Measurements from ENCODE around the gene CEACAM19.
"Not testable (repeated sequence)": the region's sequence is repeated elsewhere in the genome, so short reads cannot be mapped to it uniquely, and the experiment has no call there.

Gene CEACAM19

GRCh38 chr19:44657211-44657921 lies 13.9 kb upstream of the CEACAM19 start:
- no peak for TF ChIP-seq ZNF274 (IDR thresholded peaks at IDR 0.05; ENCODE audit: low read depth, low read length)
- no peak overlapping the region for H3K4me3 ChIP-seq (ENCODE audit: low read length)

- no peak for TF ChIP-seq ZNF274 (IDR thresholded peaks at IDR 0.05; ENCODE audit: low read depth, low read length)
These were observed 13.1 kb upstream of the CEACAM19 start for GRCh38 chr19:44658069-44658733.

DNA sequence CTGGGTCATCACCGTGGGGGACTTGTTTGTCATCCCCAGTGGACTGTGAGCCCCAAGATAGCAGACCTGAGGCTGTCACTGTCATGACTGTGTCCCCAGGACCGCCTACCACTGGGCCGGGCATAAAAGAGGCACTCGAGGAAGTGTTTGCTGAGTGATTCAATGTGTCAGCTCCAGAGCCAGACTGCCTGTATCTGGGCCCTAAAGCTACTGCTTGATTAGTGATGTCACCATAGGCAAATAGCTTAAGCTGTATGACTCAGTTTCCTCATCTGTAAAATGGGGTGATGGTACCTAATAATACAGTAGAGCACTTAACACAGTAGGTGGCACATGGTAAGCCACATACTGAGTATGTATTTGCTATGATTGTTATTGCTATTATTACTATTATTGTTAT lies 11.2 kb upstream of the CEACAM19 start:
- no peak for TF ChIP-seq ZNF274 (IDR thresholded peaks at IDR 0.05; ENCODE audit: low read depth, low read length)
- no peak overlapping the region for H3K4me3 ChIP-seq (ENCODE audit: low read length)

More at GRCh38 chr19:44658069-44658733, 13.1 kb upstream of the CEACAM19 start:
- H3K4me3 ChIP-seq (ENCODE audit: low read length), result no peak overlapping the region

DNA sequence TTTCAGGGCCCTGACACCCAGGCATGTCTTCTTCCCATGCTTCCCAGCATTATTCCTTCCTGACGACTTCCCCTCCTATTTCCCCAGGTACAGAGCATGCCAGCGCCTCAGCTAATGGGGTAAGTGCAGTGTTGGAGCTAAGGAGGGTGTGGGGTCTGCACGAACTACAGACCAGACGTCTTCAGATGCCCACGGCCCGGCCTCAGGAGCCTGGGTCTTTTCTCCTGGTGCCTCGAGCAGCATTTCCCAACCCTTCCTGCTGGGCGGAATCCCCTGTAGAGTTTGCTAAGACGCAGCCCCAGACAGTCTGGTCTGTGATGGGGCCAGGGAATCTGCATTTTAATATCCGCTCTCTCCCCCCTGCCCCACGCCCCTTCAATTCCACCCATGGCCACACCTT lies 10.1 kb upstream of the CEACAM19 start:
- TF ChIP-seq ZNF274 (IDR thresholded peaks at IDR 0.05; ENCODE audit: low read depth, low read length), result no peak
- no peak overlapping the region for H3K4me3 ChIP-seq (ENCODE audit: low read length)

- H3K4me3 ChIP-seq (ENCODE audit: low read length), result no peak overlapping the region
- no peak for TF ChIP-seq ZNF274 (IDR thresholded peaks at IDR 0.05; ENCODE audit: low read depth, low read length)
These were observed 9.4 kb upstream of the CEACAM19 start for GRCh38 chr19:44661904-44662303.

DNA sequence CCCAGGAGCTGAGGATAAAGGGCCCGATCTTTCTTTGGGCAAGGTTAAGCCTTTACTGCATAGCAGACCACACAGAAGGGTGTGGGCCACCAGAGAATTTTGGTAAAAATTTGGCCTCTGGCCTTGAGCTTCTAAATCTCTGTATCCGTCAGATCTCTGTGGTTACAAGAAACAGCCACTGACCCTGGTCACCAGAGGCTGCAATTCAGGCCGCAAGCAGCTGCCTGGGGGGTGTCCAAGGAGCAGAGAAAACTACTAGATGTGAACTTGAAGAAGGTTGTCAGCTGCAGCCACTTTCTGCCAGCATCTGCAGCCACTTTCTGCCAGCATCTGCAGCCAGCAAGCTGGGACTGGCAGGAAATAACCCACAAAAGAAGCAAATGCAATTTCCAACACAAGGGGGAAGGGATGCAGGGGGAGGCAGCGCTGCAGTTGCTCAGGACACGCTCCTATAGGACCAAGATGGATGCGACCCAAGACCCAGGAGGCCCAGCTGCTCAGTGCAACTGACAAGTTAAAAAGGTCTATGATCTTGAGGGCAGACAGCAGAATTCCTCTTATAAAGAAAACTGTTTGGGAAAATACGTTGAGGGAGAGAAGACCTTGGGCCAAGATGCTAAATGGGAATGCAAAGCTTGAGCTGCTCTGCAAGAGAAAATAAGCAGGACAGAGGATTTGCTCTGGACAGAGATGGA lies 8.4 kb upstream of the CEACAM19 start:
- no peak overlapping the region for H3K4me3 ChIP-seq (ENCODE audit: low read length)

DNA sequence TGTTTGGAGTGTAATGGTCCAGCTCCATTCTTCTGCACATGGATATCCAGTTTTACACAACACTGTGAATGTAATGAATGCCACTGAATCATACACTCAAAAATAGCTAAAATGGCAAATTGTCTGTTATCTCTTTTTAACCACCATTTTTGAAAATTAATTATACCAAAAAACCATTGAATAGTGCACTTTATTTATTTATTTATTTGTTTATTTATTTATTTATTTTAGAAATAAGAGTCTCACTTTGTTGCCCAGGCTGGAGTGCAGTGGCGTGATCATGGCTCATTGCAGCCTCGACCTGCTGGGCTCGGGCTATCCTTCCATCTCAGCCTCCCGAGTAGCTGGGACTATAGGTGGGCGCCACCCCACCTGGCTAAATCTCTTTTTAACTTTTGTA lies 7.3 kb upstream of the CEACAM19 start:
- H3K4me3 ChIP-seq (ENCODE audit: low read length), result no peak overlapping the region
- TF ChIP-seq ZNF274 (IDR thresholded peaks at IDR 0.05; ENCODE audit: low read depth, low read length), result no peak

More for the DNA sequence above, 8.4 kb upstream of the CEACAM19 start:
- TF ChIP-seq ZNF274 (IDR thresholded peaks at IDR 0.05; ENCODE audit: low read depth, low read length), result no peak

GRCh38 chr19:44664976-44665375 lies 6.3 kb upstream of the CEACAM19 start:
- no peak for TF ChIP-seq ZNF274 (IDR thresholded peaks at IDR 0.05; ENCODE audit: low read depth, low read length)
- H3K4me3 ChIP-seq (ENCODE audit: low read length), result no peak overlapping the region

- no peak overlapping the region for H3K4me3 ChIP-seq (ENCODE audit: low read length)
- TF ChIP-seq ZNF274 (IDR thresholded peaks at IDR 0.05; ENCODE audit: low read depth, low read length), result no peak
These were observed 4.3 kb upstream of the CEACAM19 start for GRCh38 chr19:44666852-44667556.

- TF ChIP-seq ZNF274 (IDR thresholded peaks at IDR 0.05; ENCODE audit: low read depth, low read length), result no peak
- no peak overlapping the region for H3K4me3 ChIP-seq (ENCODE audit: low read length)
These were observed 2.1 kb upstream of the CEACAM19 start for GRCh38 chr19:44668985-44669764.

DNA sequence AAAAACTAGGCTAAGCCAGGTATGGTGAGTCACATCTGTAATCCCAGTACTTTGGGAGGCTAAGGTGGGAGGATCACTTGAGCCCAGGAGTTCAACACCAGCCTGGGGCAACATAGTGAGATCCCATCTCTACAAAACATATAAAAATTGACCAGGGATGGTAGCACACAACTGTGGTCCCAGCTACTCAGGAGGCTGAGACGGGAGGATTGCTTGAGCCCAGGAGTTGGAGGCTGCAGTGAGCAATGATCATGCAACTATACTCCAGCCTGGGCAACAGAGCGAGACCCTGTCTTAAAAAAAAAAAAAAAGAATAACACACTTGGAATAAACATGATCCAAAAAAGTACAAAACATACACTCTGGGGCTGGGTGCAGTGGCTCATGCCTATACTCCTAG lies 1.3 kb upstream of the CEACAM19 start:
- H3K4me3 ChIP-seq (ENCODE audit: low read length), result not testable (repeated sequence)

- TF ChIP-seq ZNF274 (IDR thresholded peaks at IDR 0.05; ENCODE audit: low read depth, low read length), result no peak
- no peak overlapping the region for H3K4me3 ChIP-seq (ENCODE audit: low read length)
These were observed 944 bp downstream of the CEACAM19 start for GRCh38 chr19:44672226-44672625.

DNA sequence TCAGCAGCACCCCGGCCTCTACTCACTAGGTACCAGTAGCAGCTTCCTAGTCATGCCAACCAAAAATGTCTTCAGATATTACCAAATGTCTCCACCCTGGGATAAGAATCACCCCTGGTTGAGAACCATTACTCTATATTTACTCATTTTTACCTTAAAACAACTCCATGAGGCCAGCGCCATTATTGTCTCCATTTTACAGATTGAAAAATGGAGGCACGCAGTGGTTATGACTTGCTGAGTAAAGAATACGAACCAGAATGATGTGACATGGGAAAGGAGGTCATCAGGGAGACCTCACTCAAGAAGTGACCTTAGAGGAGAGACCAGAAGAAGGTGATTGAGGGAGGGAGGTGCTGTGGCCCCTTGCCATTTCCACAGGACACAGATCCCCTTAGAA lies 2.2 kb downstream of the CEACAM19 start:
- no peak overlapping the region for H3K4me3 ChIP-seq (ENCODE audit: low read length)
- no peak for TF ChIP-seq ZNF274 (IDR thresholded peaks at IDR 0.05; ENCODE audit: low read depth, low read length)

- no peak for TF ChIP-seq ZNF274 (IDR thresholded peaks at IDR 0.05; ENCODE audit: low read depth, low read length)
- H3K4me3 ChIP-seq (ENCODE audit: low read length), result no peak overlapping the region
These were observed 4.2 kb downstream of the CEACAM19 start for GRCh38 chr19:44675521-44675920.
